Colonic mucosa (tissue), 4 donors: ENCODE measurements around the gene GRPR. TPM values are rescaled to one million over a fixed set of nuclear protein-coding genes. Genes with fewer than 3 reads are reported as not detected.

ENCODE experiments used
- DNase-seq: peaks from one replicate; pipeline ENCODE4 v3.0.0-alpha.2; 2020
- H3K27ac ChIP-seq: fragments of 200-600 bp; one replicate; pipeline ENCODE4 v1.8.0; 2021
- H3K27me3 ChIP-seq: fragments of 200-600 bp; one replicate; pipeline ENCODE4 v1.8.0; 2021
- H3K36me3 ChIP-seq: fragments of 200-600 bp; one replicate; pipeline ENCODE4 v1.8.0; 2021
- H3K4me1 ChIP-seq: fragments of 200-600 bp; one replicate; pipeline ENCODE4 v1.8.0; 2021; ENCODE audit warnings: mild to moderate bottlenecking
- H3K4me3 ChIP-seq: fragments of 200-600 bp; one replicate; pipeline ENCODE4 v1.8.0; 2021
- H3K9ac ChIP-seq, 2 donors: one replicate each; pipeline ENCODE4 v1.7.0; 2013; ENCODE audit warnings: control low read depth in 2 of 2, low read depth in 2 of 2, low read length in 2 of 2
- H3K9me3 ChIP-seq: fragments of 200-600 bp; one replicate; pipeline ENCODE4 v1.8.0; 2021
- intact Hi-C: fragments of 100-400 bp; cut with DNase I; formaldehyde crosslinking; loops from one replicate; pipeline ENCODE4 v1.14.1; 2022
- total RNA-seq, 2 donors: library from RNA; stranded (reverse); fragmentation: NEBNext Ultra II Directional in 1 of 2; extraction: Animal tissue kit (Norgen Biotek cat#: 25700) in 1 of 2; gene quantifications; one replicate each; pipeline ENCODE4 v1.2.1, GENCODE V29; 2021
- TF ChIP-seq, protein P1 (sequence below): fragments of 200-600 bp; IDR thresholded peaks from one replicate; pipeline ENCODE4 v1.8.0; 2022; ENCODE audit warnings: antibody characterized with exemption, mild to moderate bottlenecking
- donor health status: healthy.
- donor health status: DM: no; HTN: no; CAD: no.
- donor health status: DM: no; HTN: no; CAD: no.

GRPR gene
- total RNA-seq, 2 donors from 2014 or later: not detected

DNA sequence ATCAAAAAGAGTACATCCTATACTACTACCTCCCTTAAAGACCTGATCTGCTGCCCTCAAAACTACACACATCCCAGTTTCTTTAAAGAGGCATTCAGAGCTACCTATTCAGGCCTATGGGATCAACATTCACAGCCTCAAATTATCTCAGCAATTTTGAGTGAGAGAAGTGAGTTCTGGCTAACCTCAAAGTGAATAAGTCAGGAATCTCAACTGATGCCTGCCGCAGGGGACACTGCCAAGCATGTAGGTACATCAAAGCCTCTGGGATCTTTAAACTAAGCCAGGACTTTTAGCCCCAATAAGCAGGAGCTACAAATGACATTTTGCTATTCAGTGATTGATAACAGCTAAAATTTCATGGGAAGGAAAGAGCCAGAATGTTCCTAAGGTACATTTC, 11.6 kb downstream of the GRPR start:
- TF ChIP-seq, protein P1, sequence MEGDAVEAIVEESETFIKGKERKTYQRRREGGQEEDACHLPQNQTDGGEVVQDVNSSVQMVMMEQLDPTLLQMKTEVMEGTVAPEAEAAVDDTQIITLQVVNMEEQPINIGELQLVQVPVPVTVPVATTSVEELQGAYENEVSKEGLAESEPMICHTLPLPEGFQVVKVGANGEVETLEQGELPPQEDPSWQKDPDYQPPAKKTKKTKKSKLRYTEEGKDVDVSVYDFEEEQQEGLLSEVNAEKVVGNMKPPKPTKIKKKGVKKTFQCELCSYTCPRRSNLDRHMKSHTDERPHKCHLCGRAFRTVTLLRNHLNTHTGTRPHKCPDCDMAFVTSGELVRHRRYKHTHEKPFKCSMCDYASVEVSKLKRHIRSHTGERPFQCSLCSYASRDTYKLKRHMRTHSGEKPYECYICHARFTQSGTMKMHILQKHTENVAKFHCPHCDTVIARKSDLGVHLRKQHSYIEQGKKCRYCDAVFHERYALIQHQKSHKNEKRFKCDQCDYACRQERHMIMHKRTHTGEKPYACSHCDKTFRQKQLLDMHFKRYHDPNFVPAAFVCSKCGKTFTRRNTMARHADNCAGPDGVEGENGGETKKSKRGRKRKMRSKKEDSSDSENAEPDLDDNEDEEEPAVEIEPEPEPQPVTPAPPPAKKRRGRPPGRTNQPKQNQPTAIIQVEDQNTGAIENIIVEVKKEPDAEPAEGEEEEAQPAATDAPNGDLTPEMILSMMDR: no peak
- Histone ChIP-seq H3K27ac (no peak overlapping the region), H3K4me3 (no peak overlapping the region), H3K27me3 (no peaks in the 10 kb centered on the region), H3K4me1 (no peaks in the 10 kb centered on the region), H3K36me3 (no peaks in the 10 kb centered on the region), H3K9me3 (no peaks in the 10 kb centered on the region), H3K9ac (no peak overlapping the region)
- DNase-seq: no peak
- intact Hi-C loops: no loop called here

- no peak for DNase-seq
- Histone ChIP-seq H3K4me3 (no peak overlapping the region), H3K27ac (no peak overlapping the region), H3K4me1 (no peaks in the 10 kb centered on the region), H3K36me3 (no peaks in the 10 kb centered on the region), H3K27me3 (no peaks in the 10 kb centered on the region), H3K9me3 (no peaks in the 10 kb centered on the region), H3K9ac (no peak overlapping the region)
- intact Hi-C loops: no loop called here
- TF ChIP-seq, protein P1: no peak
Measured at GRCh38 chrX:16136080-16136479, 12.7 kb downstream of the GRPR start.

DNA sequence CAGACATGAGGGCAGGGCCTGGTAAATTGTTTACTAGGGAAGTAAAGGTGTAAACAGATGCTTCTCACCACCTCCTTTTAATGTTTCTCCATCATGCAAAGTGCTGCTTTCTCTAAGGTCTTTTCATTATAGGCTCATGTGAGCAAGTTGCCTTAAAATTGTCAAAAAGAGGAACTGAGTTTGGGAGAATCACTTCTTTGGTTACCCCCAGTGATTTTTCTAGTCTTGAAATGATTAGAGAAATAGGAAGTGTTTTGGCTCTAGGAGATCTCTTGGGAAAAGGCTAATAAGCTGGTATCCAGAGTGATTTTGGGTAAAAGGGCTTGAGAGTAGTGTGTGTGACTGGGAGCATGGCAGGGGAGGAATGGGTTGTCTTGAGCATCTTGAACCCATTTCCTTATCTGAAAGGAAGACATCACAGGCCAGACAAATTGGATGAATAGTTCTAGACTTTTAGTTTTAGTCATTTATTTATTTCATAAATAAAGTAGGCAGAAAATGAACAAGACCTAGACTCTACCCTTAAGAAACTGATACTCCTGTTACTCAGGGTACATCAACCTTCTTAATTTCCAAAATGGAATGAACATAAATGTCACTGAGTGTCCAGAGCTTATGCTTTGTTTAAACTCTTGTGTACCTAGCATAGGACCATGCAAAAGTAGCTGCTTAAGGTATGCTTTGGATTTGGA, 14.2 kb downstream of the GRPR start:
- Histone ChIP-seq H3K36me3 (no peaks in the 10 kb centered on the region), H3K27ac (no peak overlapping the region)

DNA sequence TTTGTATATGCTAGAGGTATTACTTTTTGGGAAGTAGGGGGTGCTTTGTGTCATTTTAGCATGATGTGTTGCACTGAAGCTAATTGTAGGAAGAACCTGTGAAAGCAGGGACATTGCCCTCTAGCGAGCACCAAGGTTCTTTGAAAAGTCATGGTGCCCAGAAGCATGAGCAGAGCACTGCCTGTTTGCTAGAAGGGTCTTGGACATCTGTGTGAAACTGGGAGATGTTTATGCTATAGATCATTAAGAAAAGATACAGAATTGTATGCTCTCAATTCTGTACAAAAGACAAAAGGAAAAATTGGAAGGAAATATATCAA, 14.7 kb downstream of the GRPR start:
- no peak for DNase-seq
- no peaks in the 10 kb centered on the region for H3K4me1 ChIP-seq
- intact Hi-C loops: no loop called here

More for the DNA sequence above, 14.2 kb downstream of the GRPR start:
- no peaks in the 10 kb centered on the region for H3K4me1 ChIP-seq
- no peaks in the 10 kb centered on the region for H3K27me3 ChIP-seq
- H3K9ac ChIP-seq: no peak overlapping the region
- intact Hi-C loops: no loop called here
- no peaks in the 10 kb centered on the region for H3K9me3 ChIP-seq
- TF ChIP-seq, protein P1: no peak
- DNase-seq: no peak
- H3K4me3 ChIP-seq: no peak overlapping the region

DNA sequence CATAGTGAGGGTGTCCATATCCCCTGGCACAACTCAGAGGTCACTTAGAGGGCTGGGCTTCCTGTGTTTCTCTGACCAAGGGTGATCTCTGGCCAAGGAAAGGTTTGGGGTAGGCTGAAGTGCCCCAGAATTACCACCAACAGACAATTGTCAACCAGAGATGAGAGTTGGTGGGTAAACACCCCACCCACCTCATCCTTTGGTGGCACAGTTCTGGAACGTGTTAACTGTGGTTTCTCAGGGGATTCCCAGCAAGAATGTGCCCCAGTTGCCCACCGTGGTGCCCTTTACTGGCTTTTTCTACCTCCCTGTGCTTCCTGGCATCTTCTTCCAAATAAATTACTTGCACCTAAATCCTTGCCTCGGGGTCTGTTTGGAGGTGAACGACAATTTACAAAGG, 17.1 kb downstream of the GRPR start:
- Histone ChIP-seq H3K4me1 (no peaks in the 10 kb centered on the region), H3K9me3 (no peaks in the 10 kb centered on the region), H3K4me3 (no peak overlapping the region), H3K27ac (no peak overlapping the region), H3K27me3 (no peaks in the 10 kb centered on the region), H3K36me3 (no peaks in the 10 kb centered on the region), H3K9ac (no peak overlapping the region)
- DNase-seq: no peak
- TF ChIP-seq, protein P1: no peak
- intact Hi-C loops: no loop called here

More for the DNA sequence above, 14.7 kb downstream of the GRPR start:
- Histone ChIP-seq H3K9ac (no peak overlapping the region), H3K4me3 (no peak overlapping the region), H3K27me3 (no peaks in the 10 kb centered on the region), H3K27ac (no peak overlapping the region), H3K9me3 (no peaks in the 10 kb centered on the region), H3K36me3 (no peaks in the 10 kb centered on the region)
- TF ChIP-seq, protein P1: no peak
